Measurements from ENCODE around the gene PUS10. TPM values are rescaled to one million over a fixed set of nuclear protein-coding genes. Genes with fewer than 3 reads are reported as not detected.
"Not testable (repeated sequence)": the region's sequence is repeated elsewhere in the genome, so short reads cannot be mapped to it uniquely, and the experiment has no call there.

Gene PUS10
- total RNA-seq, 4 donors from 2014 or later, result 1.9 to 3.2 (median 2.6) TPM

GRCh38 chr2:60989259-60989658 is 28.8 kb downstream of the PUS10 start:
- 88% methylated on average over 2 of the region's 2 CpGs for WGBS
- H3K27ac ChIP-seq (replicated peaks in 1 of 4), result no peak overlapping the region
- intact Hi-C loops (cut with DNase I), result no loop called here

DNA sequence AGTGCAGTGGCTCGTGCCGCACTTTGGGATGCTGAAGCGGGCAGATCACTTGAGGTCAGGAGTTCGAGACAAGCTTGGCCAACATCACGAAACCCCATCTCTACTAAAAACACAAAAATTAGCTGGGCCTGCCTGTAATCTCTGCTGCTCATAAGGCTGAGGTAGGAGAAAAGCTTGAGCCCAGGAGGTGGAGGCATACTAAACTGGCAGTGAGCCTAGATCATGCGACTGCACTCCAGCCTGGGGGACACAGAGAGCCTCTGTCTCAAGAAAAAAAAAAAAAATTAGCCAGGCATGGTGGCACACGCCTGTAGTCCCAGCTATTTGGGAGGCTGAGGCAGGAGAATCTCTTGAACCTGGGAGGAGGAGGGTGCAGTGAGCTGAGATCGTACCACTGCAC is 30.4 kb downstream of the PUS10 start:
- H3K4me3 ChIP-seq; H3K36me3 ChIP-seq; DNase-seq (ENCODE audit: extremely low spot score); intact Hi-C loops (cut with DNase I); H3K27ac ChIP-seq (replicated peaks in 1 of 4); H3K4me1 ChIP-seq; H3K9me3 ChIP-seq; H3K27me3 ChIP-seq: not testable (repeated sequence)
- 90% methylated on average over 8 of the region's 8 CpGs for WGBS

More at GRCh38 chr2:60989259-60989658, 28.8 kb downstream of the PUS10 start:
- H3K4me3 ChIP-seq, result no peak overlapping the region
- no peak for DNase-seq (ENCODE audit: extremely low spot score)
- H3K36me3 ChIP-seq, result no peaks in the 10 kb centered on the region
- H3K27me3 ChIP-seq, result no peaks in the 10 kb centered on the region
- TF ChIP-seq POLR2AphosphoS5 (IDR thresholded peaks at IDR 0.05), result no peak
- no peak for TF ChIP-seq EP300 (IDR thresholded peaks at IDR 0.05)
- TF ChIP-seq POLR2A (IDR thresholded peaks at IDR 0.05; ENCODE audit: low read depth), result no peak
- TF ChIP-seq CTCF (IDR thresholded peaks at IDR 0.05), result no peak
- H3K9me3 ChIP-seq, result peaks cover 0 to 6% (median 0%) of the 10 kb centered on the region in 4 donors
- H3K4me1 ChIP-seq, result no peaks in the 10 kb centered on the region

DNA sequence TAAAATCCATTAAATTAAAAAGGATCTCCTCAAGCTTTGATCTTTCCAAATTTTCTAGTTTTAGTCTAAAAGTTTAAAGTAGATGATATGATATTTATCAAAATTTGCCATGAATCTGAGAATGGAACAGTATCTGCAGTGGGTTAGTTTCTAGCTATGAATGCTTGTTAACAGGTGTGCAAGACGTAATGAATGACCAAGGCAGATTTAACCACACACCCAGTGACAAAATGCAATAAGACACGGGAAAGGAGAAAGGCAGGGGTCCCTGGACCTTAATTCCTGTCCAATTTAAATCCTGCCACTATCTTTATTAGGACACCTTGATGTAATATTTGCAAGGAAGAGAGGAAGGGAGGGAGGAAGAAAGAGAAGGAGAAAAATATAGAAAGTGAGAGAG is 31.0 kb downstream of the PUS10 start:
- Histone ChIP-seq H3K4me1 (no peaks in the 10 kb centered on the region), H3K27me3 (no peaks in the 10 kb centered on the region), H3K27ac (replicated peaks in 1 of 4) (no peak overlapping the region), H3K4me3 (no peak overlapping the region), H3K9me3 (peaks cover 0 to 6% (median 0%) of the 10 kb centered on the region in 4 donors), H3K36me3 (no peaks in the 10 kb centered on the region)
- no peak for TF ChIP-seq CTCF (IDR thresholded peaks at IDR 0.05)
- no peak for TF ChIP-seq POLR2AphosphoS5 (IDR thresholded peaks at IDR 0.05)
- intact Hi-C loops (cut with DNase I), result no loop called here
- 86% methylated on average over 2 of the region's 2 CpGs for WGBS
- no peak for DNase-seq (ENCODE audit: extremely low spot score)

GRCh38 chr2:60984720-60985119 is 33.3 kb downstream of the PUS10 start:
- Histone ChIP-seq H3K36me3 (no peaks in the 10 kb centered on the region), H3K27me3 (no peaks in the 10 kb centered on the region), H3K27ac (replicated peaks in 1 of 4) (no peak overlapping the region), H3K4me1 (no peaks in the 10 kb centered on the region), H3K4me3 (no peak overlapping the region), H3K9me3 (no peaks in the 10 kb centered on the region)
- TF ChIP-seq EP300 (IDR thresholded peaks at IDR 0.05), result no peak
- no peak for TF ChIP-seq POLR2A (IDR thresholded peaks at IDR 0.05; ENCODE audit: low read depth)
- TF ChIP-seq POLR2AphosphoS5 (IDR thresholded peaks at IDR 0.05), result no peak
- no peak for TF ChIP-seq CTCF (IDR thresholded peaks at IDR 0.05)
- 86% methylated on average over 1 of the region's 1 CpG for WGBS
- no peak for DNase-seq (ENCODE audit: extremely low spot score)
- intact Hi-C loops (cut with DNase I), result no loop called here

DNA sequence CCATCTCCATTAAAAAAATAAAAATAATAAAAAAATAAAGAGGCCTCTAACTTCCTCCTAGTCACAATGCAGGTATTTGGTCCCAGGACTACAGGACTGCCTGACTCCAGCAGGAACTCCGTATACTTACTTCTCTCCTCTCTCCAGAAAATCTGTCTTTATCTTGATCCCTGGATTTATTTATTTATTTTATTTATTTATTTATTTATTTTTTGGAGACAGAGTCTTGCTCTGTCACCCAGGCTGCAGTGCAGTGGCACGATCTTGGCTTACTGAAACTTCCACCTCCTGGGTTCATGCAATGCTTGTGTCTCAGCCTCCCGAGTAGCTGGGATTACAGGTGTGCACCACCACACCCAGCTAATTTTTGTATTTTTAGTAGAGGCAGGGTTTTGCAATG is 36.0 kb downstream of the PUS10 start:
- H3K4me3 ChIP-seq; DNase-seq (ENCODE audit: extremely low spot score); H3K27me3 ChIP-seq; H3K4me1 ChIP-seq; intact Hi-C loops (cut with DNase I); H3K36me3 ChIP-seq; H3K27ac ChIP-seq (replicated peaks in 1 of 4); H3K9me3 ChIP-seq: not testable (repeated sequence)
- 98% methylated on average over 3 of the region's 3 CpGs for WGBS

DNA sequence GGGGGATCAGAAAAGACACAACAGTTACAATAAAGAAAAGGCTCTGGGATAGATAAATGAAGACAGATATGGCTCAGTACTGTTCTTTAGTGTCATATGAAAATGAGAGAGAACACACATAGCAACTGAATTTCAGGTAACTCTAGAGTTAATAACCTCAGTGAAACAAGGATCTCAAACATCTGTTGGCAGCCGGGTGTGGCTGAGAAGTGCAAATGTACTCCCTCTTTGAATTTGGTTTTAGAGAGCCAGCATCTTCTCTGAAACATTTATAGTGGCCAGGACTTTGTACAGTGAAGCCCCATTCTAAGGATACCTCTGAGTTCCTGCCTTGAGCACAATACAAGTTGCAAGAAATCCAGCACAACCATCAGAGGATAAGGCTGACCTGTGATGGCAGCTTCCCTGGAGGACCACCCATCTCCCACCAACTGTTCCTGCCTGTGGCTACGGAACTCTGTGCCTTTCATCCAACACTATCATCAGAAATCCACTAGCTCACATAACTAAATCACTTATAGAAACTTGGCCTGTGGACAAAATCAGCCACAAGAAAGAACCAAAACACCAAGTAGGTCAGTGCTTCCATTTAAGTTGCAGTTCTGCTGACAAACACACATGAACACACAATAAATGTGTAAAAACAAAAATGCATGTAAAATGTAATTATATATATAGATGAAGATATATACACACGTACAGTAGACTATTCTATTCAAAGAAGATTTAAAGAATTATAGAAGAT is 37.8 kb downstream of the PUS10 start:
- H3K27me3 ChIP-seq, result no peaks in the 10 kb centered on the region
- H3K9me3 ChIP-seq, result no peaks in the 10 kb centered on the region
- no peak overlapping the region for H3K4me3 ChIP-seq
- no peaks in the 10 kb centered on the region for H3K4me1 ChIP-seq
- H3K27ac ChIP-seq (replicated peaks in 1 of 4), result no peak overlapping the region
- TF ChIP-seq POLR2AphosphoS5 (IDR thresholded peaks at IDR 0.05) (no peak), POLR2A (IDR thresholded peaks at IDR 0.05; ENCODE audit: low read depth) (no peak), EP300 (IDR thresholded peaks at IDR 0.05) (no peak), CTCF (IDR thresholded peaks at IDR 0.05) (no peak)
- WGBS, result 77% methylated on average over 3 of the region's 3 CpGs
- DNase-seq (ENCODE audit: extremely low spot score), result no peak
- H3K36me3 ChIP-seq, result no peaks in the 10 kb centered on the region
- intact Hi-C loops (cut with DNase I), result no loop called here

Measured in esophagus muscularis mucosa (tissue), 4 donors.